Activated T-cell treated with anti-CD3 and anti-CD28 coated beads, Interleukin-2, amount 50 U/mL, for 1 hour (primary cell): ENCODE results near the gene APBA2.
"Not testable (repeated sequence)": the region's sequence is repeated elsewhere in the genome, so short reads cannot be mapped to it uniquely, and the experiment has no call there.

Experiments
- DNase-seq: peaks from one replicate; pipeline ENCODE4 v3.0.0-alpha.2; 2020

APBA2 gene

DNA sequence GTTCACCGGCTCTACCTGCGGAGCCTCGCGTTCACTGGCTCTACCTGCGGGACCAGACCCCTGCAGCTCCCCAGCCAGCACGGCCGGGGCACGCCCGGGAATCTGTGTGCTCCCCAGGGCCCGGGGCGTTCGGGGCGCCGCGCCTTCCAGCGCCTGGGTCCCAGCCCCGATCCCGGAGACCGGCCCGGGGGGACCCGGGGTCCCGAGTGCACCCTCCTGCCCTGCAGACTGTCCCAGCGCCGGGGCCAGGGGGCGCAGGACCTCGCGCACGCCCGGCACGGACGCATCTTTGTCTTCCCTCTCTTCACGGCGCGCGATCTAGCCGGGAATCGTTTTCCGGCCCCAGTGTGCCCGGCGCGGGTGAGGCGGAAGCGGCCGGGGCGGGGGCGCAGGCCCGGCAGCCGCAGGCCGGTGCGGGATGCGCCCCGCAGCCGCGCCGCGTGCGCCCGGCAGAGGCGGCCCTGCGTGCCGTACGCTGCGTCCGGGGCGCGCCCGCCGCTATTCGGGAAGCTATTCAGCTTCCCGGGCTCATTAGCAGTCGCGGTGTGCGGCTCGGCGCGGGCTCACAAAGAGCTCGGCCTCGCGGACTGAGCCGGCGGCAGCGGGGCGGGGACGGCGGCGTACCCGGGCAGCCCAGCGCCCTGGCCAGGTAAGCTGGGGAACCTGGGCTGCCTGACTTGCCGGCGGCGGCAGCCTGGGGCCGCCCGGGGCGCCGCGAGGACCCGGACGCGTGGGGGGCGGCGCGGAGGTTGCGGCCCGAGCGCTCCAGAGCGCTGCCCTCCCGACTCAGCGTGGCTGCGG is at the start of gene APBA2:
APBA2 (plus strand) TSS at position 345 of the 801 bp plus-strand sequence. CDS start 167,911 bp downstream, outside the sequence.
- DNase-seq, result peak; percentile 74

DNA sequence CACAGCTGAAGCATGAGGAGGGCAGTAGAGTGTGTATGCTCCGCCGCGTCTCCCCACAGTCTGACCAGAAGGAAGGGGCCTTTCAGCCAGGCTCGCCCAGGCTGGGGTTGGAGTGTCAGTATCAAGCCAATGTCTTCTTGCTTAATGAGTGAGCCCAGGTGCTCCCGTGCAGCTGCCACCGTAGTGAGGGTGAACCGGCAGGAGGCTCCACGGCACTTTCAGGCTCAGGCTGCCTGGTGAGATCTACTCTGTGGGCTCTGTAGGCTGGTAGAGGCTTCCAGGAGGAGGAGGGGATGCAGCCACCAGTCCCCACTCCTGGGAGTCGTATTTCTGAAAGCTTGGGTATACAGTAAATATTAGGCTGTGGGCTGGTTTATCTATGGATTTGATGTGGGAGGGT is 45.5 kb upstream of the APBA2 start:
- DNase-seq, result not testable (repeated sequence)

DNA sequence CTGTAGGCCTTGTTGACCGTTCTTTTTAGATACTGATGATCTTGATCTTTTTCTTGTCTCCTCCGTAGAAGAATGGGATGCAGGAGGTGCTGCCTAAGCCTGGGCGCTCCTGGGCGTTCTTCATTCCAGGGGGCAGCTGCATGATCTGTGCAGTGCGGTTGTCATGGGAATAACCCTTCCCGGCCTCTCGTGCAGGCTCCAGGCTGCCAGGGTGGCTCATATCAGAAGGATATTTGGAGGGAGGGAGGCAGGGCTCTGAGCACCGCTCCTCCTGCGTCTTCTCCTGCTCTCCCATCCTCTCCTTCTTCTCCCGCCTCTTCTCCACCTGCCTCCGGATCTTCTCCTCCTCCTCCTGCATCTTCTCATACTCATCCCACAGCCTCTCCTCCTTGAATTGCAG is 43.6 kb upstream of the APBA2 start:
- DNase-seq, result not testable (repeated sequence)

DNA sequence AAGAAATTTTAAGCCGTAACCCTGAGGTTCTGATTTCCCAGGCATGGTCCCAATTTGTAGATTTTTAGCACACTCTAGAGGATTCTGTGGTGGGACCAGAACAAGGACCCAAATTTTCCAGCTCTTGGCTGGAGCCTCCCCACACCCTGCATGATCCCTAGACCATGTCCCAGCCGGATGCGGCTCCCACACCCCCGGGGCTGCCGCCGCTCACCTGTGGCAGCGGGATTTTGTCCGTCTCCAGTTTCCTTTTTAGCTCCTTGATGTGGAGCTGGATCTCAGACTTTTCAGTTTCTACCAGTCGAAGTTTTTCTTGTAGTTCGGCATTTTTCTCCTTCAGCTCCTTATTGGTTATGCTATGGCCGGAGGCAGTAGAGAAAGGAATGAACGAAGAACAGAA is 42.3 kb upstream of the APBA2 start:
- not testable (repeated sequence) for DNase-seq

DNA sequence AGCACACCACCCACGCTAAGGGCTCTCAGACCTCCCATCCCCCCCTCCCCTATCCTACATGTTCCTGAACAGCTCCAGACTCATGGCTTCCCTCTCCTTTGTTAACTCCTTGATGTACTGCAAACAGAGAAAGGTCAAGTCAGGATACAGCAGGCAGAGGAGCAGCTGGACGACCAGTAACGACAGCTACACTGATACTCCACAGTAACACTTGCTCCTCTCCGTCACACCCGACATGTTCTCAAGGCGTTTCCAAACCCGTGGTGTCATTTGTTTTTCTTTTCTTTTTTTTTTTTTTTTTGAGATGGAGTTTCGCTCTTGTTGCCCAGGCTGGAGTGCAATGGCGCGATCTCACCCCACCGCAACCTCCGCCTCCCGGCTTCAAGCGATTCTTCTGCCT is 41.6 kb upstream of the APBA2 start:
- DNase-seq, result not testable (repeated sequence)

DNA sequence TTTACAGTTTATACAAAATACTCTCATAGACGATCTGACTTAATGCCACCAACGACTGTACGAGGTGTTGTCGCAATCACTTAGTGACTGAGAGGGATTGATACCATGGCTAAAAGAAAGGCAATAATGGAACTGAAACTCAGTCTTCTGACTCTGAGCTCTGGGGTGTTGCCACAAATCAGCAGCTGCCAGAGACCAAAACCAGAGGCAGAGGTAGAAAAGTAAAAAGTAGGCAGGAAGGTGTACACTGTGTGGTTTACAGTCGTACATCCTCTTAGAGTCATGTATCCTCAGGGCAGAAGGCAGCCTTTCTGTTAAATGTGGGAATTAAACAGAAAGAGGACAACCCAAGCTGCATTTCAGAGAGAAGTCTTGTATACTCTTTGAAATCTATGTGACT is 38.5 kb upstream of the APBA2 start:
- DNase-seq, result not testable (repeated sequence)

DNA sequence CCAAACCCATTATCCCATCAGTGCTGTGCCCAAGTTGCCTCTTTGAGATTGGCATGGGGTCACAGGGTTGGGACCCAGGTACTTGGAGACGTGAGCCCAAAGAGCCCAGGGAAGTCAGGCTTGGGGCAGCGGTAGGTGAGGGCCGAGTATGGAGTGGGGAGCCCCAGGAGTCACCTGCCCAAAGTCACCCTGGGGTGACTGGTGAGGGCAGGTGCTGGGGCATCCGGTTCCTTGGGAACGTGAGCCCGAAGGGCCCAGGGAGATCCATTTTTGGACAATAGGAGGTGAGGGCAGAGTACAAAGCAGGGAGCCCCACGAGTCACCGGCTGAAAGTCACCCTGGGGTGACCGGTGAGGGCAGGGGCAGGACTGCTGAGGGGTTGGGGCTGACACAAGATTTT is 37.8 kb upstream of the APBA2 start:
- DNase-seq, result not testable (repeated sequence)

DNA sequence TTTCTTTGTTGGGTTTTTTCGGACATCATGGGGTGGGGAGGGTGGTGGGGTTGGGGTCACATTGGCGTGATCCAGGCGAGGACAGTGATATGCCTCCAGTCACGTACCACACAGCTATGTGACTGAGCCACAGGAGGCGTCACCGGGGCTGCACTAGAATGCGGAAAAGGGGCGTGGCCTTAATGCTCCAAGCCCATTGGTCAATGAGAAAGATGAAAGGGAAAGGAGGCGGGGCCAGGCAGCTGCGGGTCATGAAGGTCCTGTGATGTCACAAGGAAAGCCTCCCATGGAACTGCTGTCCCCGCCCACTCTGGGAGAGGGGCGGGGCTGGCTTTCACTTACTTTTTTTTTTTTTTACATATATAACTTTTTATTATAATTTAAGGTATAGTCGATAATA is 37.3 kb upstream of the APBA2 start, which contains the start of gene GOLGA6L7:
GOLGA6L7 (minus strand) TSS at position 124 of the 400 bp plus-strand sequence; CDS start at position 29, 95 bp downstream.
- DNase-seq, result not testable (repeated sequence)

DNA sequence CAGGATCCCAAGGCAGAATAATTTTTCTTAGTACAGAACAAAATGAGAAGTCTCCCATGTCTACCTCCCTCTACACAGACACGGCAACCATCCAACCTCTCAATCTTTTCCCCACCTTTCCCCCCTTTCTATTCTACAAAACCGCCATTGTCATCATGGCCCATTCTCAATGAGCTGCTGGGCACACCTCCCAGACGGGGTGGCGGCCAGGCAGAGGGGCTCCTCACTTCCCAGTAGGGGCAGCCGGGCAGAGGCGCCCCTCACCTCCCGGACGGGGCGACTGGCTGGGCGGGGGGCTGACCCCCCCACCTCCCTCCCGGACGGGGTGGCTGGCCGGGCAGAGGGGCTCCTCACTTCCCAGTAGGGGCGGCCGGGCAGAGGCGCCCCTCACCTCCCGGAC is 36.5 kb upstream of the APBA2 start:
- DNase-seq, result not testable (repeated sequence)

DNA sequence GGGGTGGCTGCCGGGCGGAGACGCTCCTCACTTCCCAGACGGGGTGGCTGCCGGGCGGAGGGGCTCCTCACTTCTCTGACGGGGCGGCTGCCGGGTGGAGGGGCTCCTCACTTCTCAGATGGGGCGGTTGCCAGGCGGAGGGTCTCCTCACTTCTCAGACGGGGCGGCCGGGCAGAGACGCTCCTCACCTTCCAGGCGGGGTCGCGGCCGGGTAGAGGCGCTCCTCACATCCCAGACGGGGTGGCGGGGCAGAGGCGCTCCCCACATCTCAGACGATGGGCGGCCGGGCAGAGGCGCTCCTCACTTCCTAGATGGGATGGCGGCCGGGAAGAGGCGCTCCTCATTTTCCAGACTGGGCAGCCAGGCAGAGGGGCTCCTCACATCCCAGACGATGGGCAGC is 36.0 kb upstream of the APBA2 start:
- DNase-seq, result not testable (repeated sequence)

DNA sequence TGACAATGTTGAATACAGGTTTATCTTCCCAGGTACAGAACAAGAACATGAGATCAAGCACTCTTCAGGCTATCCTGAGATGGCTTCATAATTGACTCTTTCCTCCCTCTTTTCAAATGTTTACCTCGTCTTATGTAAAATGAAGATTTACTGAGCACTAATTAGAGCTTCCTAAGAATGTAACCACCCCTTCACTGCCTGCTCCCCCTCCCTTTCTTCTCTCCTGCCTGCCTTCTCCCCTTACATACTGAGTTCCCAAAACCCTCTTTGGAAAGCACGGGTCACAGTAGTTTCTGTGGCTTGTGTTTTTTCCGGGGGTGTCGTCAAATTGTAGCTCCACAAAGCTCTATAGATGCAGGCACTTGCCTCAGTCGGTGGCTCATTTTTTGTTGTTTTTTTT is 32.1 kb upstream of the APBA2 start:
- DNase-seq, result not testable (repeated sequence)

DNA sequence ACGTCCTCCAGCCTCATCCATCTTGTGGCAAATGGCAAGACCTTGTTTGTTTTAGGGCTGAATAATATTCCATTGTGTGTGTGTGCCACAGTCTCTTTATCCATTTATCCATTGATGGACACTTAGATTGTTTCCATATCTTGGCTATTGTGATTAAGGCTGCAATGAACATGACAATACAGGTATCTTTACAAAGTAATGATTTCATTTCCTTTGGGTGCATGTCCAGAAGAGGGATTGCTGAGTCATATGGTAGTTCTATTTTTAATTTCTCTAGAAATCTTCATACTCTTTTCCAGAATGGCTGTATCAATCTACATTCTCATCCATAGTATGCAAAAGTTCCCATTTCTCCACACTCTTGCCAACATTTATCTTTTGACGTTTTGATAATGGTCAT is 31.2 kb upstream of the APBA2 start:
- DNase-seq, result not testable (repeated sequence)

DNA sequence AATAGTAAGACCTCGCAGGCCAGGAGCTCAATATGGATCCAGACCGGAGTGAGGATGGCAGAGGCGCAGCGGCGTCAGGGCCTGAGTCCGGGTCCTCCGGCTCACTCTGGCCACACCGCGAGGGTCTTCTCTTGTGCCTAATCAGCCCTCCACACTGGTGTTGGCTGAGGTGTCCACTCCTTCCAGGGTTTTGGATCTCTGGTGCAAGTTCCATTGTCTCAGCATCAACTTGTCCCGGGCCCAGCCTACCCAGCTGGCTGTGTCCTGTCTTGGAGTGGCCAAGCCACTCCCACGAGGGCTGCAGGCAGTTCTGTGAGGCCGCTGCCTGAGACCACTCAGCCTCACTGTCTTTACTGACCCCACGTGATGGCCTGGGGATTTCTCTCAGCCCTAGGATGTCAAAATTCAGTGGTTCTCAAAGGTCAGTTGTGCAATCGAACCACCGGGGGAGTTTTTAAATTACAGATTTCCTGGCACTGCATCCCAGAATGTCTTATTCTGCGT is 24.7 kb upstream of the APBA2 start:
- no peak for DNase-seq

DNA sequence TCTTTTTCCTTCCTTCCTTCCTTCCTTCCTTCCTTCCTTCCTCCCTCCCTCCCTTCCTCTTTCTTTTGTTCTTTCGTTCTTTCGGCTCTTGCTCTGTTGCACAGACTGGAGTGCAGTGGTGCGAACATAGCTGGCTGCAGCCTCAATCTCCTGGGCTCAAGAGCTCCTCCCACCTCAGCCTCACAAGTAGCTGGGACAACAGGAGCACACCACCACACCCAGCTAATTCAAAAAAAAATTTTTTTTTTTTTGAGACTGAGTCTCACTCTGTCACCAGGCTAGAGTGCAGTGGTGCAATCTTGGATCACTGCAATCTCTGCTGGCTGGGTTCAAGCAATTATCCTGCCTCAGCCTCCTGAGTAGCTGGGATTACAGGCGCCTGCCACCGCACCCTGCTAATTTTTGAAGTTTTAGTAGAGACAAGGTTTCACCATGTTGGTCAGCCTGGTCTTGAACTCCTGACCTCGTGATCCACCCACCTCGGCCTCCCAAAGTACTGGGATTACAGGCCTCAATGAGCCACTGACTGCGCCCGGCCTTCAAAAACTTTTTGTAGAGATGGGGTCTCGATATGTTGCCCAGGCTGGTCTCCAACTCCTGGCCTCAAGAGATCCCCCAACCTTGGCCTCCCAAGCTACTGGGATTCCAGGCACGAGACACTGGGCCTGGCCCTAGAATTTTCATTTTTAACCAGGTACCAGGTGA is 24.0 kb upstream of the APBA2 start:
- DNase-seq, result not testable (repeated sequence)

DNA sequence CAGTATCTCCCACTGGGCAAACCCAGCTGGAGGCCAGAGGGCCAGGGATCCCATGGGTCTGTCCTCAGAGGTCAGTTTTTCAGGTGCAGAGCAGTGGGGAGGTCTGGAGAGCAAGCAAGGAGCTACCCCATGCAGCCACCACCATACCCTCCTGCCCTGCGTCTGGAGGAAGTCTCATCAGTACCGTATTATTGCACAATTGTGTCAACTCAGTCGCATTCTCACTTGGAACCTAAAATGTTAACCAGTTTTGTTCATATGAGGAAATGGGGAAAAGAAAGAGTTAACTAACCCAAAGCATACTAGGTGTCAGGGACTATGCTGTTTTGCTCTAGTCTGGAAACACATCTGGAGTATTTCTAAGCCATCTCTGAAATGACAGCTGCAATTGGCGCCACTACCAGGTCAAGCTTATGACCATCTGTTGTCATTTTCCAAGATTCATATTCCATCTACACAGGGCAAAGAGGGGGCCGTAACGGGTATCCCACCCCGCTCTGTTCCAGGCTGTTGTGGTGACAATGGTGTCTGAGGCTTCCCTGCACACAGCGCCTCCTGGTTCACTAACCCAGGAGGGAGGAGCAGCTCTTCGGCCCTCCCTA is 16.9 kb upstream of the APBA2 start:
- no peak for DNase-seq

DNA sequence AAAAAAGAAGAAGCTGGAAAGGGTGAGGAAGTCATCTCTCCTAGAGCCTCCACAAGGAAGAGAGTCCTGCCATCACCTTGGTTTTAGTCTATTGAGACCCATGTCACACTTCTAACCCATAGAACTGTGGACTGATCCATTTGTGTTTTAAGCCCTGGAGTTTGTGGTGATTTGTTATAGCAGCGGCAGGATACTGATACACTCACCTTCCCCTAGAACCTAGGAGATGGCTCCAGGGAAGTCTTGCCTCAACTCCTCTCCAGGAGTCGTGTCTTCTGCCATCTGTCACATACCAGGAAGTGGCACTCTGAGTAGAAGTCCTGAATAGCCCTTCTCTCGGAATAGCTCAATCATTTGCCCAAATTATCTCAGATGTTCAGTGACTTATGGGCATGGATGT is 14.6 kb upstream of the APBA2 start:
- DNase-seq, result no peak

DNA sequence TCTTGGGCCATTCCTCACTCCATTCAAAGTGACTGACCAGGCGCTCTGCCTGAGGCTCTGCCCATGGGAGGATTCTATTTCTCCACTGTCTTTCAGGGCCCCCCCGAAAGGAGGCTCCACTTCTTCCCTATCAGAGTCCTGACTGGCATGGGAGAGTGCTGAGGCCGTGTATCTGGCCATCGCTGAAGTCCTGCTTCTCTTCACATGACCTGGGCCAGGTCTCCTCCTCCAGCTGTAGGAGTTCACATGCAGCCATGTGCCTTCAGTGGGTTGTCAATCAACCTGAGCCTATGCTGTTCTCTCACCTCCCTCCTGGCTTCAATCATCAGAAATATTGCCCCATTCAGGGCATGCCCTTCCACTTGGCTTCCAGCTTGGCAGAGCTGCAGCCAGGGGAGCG is 12.8 kb upstream of the APBA2 start:
- no peak for DNase-seq

DNA sequence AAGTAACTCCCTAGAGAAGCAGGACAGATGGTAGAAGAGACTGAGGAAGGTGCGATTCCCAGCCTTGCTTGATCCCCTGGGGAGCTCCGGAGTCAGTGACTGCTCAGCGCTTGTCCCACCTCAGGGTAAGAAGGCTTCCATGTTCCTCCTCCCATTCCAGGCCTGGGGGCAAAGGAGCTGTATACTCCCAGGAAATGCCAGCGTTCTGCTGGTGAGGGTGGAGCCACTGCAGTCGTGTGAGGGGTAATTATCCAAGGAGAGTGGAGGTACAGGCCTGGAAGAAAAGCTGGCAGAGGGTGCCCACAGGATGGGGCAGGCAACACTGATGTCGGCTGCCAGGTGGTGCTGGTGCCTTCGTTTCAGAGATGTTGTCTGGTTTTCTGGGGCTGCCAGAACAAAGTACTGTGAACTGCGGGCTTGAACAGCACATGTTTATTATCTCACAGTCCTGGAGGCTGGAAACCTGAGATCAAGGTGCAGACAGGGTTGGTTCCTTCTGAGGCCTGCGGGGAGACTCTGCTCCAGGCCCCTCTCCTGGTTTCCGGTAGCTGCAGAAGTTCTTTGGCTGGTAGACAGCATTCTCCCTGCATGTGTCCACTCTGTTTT is 12.1 kb upstream of the APBA2 start:
- peak; percentile 55 for DNase-seq

DNA sequence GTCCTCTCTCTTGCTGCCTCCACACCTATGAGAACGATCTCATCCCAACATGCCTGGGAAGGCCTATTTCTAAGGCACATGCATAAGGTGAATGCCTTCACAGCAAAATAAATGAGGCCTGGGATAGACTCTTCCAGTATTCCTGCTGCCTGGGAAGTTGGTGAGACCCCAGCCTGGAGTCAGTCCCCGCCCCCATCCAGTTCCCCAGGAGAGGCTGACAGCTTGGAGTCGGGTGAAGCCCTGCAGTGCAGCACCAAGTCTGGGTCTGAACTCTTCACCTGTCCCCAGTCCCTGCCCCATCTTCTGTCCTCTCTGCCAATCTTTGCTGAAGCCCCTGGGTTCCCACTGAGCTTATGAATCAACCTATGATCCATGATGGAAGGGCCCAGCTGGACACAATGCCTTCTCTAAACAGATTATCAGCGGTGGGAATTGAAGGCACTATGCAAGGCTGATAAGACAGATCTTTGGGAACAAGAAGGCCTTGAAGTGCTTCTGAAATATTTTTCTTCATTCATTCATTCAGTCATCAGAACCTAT is 10.2 kb upstream of the APBA2 start:
- no peak for DNase-seq

DNA sequence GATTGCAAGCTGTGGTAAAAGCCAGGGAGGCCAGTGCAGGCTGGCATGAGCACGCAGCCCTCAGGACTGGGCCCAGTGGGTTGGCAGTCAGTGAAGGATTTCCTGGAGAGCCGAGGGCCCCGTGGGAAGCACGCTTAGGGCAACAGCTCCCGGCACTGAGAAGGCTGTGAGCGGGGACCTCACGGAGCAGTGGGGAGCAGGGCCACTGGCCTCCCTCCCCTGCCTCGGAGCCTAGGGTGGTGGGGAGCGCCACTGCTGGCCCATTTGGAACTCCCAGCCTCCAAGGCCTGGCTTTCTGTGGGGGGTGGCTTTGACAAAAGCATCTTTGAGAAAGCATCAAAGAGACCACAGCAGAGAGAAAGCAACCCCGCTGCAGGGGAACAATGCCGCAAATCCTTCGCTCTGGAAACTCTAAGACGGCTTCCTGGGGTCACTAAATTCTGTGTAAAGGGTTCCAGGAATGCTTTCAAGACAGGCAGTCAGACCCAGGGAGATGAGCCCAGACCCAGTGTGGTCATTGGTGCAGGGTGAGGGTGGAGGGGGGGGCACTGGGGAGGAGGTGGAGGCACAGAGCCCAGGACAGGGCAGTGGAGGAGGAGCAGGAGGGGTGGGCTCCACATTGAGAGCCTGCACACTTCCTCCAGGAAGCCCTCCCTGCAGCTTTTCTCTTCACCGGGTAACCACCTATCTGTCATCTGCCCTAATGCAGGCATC is 9.5 kb upstream of the APBA2 start:
- no peak for DNase-seq

DNA sequence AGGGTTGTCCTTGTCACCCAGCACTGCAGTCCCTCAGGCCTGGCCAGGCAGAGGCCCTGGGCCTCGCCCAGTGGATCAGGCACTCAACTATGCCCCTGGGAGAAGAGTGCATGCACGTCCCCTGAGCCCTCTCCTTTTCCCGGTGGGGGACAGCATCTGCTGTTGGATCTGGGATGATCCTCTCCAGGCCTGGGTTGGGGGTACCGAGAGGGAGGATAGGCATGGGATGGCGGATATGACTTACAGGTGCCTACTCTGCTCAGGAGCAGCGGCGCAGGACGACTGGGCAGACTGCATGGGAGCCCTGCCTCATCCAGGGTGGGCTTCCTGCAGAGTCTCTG is 9.0 kb upstream of the APBA2 start:
- no peak for DNase-seq

DNA sequence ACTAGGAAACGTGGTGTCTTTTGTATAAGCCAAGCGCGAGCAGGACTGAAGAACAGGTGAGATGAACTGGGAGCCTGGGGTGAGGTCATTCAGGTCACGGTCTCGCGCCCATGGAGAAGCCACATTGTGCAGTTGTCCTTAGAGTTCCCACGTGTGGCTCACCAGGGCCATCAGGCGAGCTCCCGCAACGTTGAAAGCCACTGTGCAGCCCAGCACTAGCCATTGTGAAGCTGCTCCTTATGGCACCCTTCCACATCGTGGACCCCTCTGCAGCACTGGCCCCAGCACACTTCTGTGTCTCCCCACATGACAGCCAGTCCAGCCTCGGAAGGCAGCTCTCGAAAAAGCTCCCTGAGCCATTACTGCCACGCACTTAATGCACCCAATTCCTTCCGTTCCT is 7.6 kb upstream of the APBA2 start:
- no peak for DNase-seq
